MM.1S (cell line): ENCODE results near the gene NPPC.

Source experiments
- DNase-seq: peaks from one replicate; pipeline ENCODE4 v3.0.0-alpha.2; 2015
- H2AFZ ChIP-seq: fragments of 300-600 bp; sonication (generic); 2 replicates; pipeline ENCODE4 v1.6.0; 2016; ENCODE audit warnings: antibody characterized with exemption, low read length
- H3F3A ChIP-seq: fragments of 300-600 bp; sonication (generic); 2 replicates; pipeline ENCODE4 v1.6.1; 2016; ENCODE audit warnings: mild to moderate bottlenecking, antibody characterized with exemption, low read length, moderate library complexity, mixed read lengths; ENCODE audit not compliant: insufficient read depth
- H3K27ac ChIP-seq: fragments of 300-600 bp; sonication (generic); 2 replicates; pipeline ENCODE4 v1.5.1; 2016; ENCODE audit warnings: mild to moderate bottlenecking, low read length
- H3K27me3 ChIP-seq: fragments of 300-600 bp; sonication (generic); replicated peaks from 2 replicates; pipeline ENCODE4 v1.6.0; 2016; ENCODE audit warnings: low read length; ENCODE audit not compliant: insufficient read depth
- H3K36me3 ChIP-seq: fragments of 300-600 bp; sonication (generic); replicated peaks from 2 replicates; pipeline ENCODE4 v1.6.1; 2016; ENCODE audit warnings: mild to moderate bottlenecking, low read length, mixed read lengths; ENCODE audit not compliant: insufficient read depth
- H3K4me1 ChIP-seq: fragments of 300-600 bp; sonication (generic); 2 replicates; pipeline ENCODE4 v1.6.1; 2016; ENCODE audit warnings: low read length, mixed read lengths
- H3K4me2 ChIP-seq: fragments of 300-600 bp; sonication (generic); 2 replicates; pipeline ENCODE4 v1.6.0; 2016; ENCODE audit warnings: low read depth, low read length
- H3K4me3 ChIP-seq: fragments of 300-600 bp; sonication (generic); 2 replicates; pipeline ENCODE4 v1.5.1; 2016; ENCODE audit warnings: low read length, mixed read lengths
- H3K79me2 ChIP-seq: fragments of 300-600 bp; sonication (generic); 2 replicates; pipeline ENCODE4 v1.6.1; 2016; ENCODE audit warnings: mixed run types, low read length, mixed read lengths
- H3K9ac ChIP-seq: fragments of 300-600 bp; sonication (generic); 2 replicates; pipeline ENCODE4 v1.6.1; 2016; ENCODE audit warnings: low read length, mixed read lengths
- H3K9me2 ChIP-seq: fragments of 300-600 bp; sonication (generic); replicated peaks from 2 replicates; pipeline ENCODE4 v1.6.1; 2016; ENCODE audit warnings: mild to moderate bottlenecking, low read length, mixed read lengths; ENCODE audit not compliant: insufficient read depth
- H3K9me3 ChIP-seq: fragments of 300-600 bp; sonication (generic); replicated peaks from 2 replicates; pipeline ENCODE4 v1.6.1; 2016; ENCODE audit warnings: mild to moderate bottlenecking, low read length, mixed read lengths; ENCODE audit not compliant: insufficient read depth
- H4K20me1 ChIP-seq: fragments of 300-600 bp; sonication (generic); 2 replicates; pipeline ENCODE4 v1.6.1; 2016; ENCODE audit warnings: mild to moderate bottlenecking, low read length, moderate library complexity, mixed read lengths; ENCODE audit not compliant: insufficient read depth
- CTCF ChIP-seq: fragments of 300-600 bp; sonication (generic); IDR thresholded peaks from 2 replicates; pipeline ENCODE4 v1.5.1; 2016; ENCODE audit warnings: antibody characterized with exemption, low read length, mixed read lengths
- EZH2 ChIP-seq: fragments of 300-600 bp; sonication (generic); optimal IDR thresholded peaks from 2 replicates; pipeline ENCODE3; 2017; ENCODE audit warnings: low read depth, mild to moderate bottlenecking, antibody characterized with exemption, low read length, mixed read lengths
- EZH2phosphoT487 ChIP-seq: fragments of 300-600 bp; sonication (generic); IDR thresholded peaks from 2 replicates; pipeline ENCODE4 v1.6.1; 2018; ENCODE audit warnings: antibody characterized with exemption, low read length

NPPC gene

DNA sequence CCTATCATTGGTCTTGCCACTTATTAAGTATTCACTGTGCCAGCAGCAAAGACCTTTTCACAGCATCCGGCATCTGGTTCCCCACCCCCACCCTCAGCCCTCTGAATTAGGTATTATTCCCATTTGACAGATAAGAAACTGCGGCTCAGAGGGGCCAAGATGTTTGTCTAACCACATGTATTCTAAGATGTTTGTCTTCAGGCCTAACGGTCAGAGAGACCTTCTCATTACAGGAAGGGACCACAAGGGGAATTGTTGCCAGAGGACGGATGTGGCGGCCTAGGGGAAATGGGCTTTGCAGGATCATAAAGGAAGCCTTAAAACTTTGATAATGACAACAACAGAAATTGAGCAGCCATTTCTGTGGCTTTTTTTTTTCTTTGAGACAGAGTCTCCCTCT, 16.6 kb downstream of the NPPC start:
- Histone ChIP-seq H3F3A (no peaks in the 10 kb centered on the region), H3K9ac (no peak overlapping the region), H3K79me2 (no peaks in the 10 kb centered on the region), H3K4me3 (no peak overlapping the region), H3K9me2 (no peaks in the 10 kb centered on the region), H3K9me3 (no peaks in the 10 kb centered on the region), H4K20me1 (no peaks in the 10 kb centered on the region), H2AFZ (no peak overlapping the region), H3K36me3 (no peaks in the 10 kb centered on the region), H3K27me3 (no peaks in the 10 kb centered on the region), H3K4me2 (no peak overlapping the region), H3K4me1 (0 out of 2 replicates have a peak, but pooled peaks cover 2% of the 10 kb centered on the region), H3K27ac (no peak overlapping the region)
- DNase-seq = no peak
- TF ChIP-seq EZH2phosphoT487 (no peak), EZH2 (no peak)

- TF ChIP-seq EZH2phosphoT487 (no peak), CTCF (no peak), EZH2 (no peak)
- Histone ChIP-seq H3F3A (no peaks in the 10 kb centered on the region), H3K27ac (no peak overlapping the region), H3K79me2 (no peaks in the 10 kb centered on the region), H3K9ac (no peak overlapping the region), H3K27me3 (no peaks in the 10 kb centered on the region), H2AFZ (no peak overlapping the region), H3K9me2 (no peaks in the 10 kb centered on the region), H3K36me3 (no peaks in the 10 kb centered on the region), H3K4me3 (no peak overlapping the region), H4K20me1 (no peaks in the 10 kb centered on the region), H3K9me3 (no peaks in the 10 kb centered on the region), H3K4me2 (no peak overlapping the region), H3K4me1 (0 out of 2 replicates have a peak, but pooled peaks cover 2% of the 10 kb centered on the region)
- DNase-seq = no peak
Measured at GRCh38 chr2:231908584-231908983, 17.6 kb downstream of the NPPC start.

- no peaks in the 10 kb centered on the region for H3K27me3 ChIP-seq
- no peak overlapping the region for H3K4me2 ChIP-seq
- H3F3A ChIP-seq = no peaks in the 10 kb centered on the region
- TF ChIP-seq EZH2 = no peak
- TF ChIP-seq EZH2phosphoT487 = no peak
- TF ChIP-seq CTCF = no peak
- no peak overlapping the region for H3K27ac ChIP-seq
- H3K9me2 ChIP-seq = no peaks in the 10 kb centered on the region
- H3K9ac ChIP-seq = no peak overlapping the region
- 0 out of 2 replicates have a peak, but pooled peaks cover 2% of the 10 kb centered on the region for H3K4me1 ChIP-seq
- no peak overlapping the region for H3K4me3 ChIP-seq
- no peak overlapping the region for H2AFZ ChIP-seq
- H4K20me1 ChIP-seq = no peaks in the 10 kb centered on the region
- H3K79me2 ChIP-seq = no peaks in the 10 kb centered on the region
- no peaks in the 10 kb centered on the region for H3K9me3 ChIP-seq
- H3K36me3 ChIP-seq = no peaks in the 10 kb centered on the region
- DNase-seq = no peak
Measured at GRCh38 chr2:231907765-231908164, 18.4 kb downstream of the NPPC start.

DNA sequence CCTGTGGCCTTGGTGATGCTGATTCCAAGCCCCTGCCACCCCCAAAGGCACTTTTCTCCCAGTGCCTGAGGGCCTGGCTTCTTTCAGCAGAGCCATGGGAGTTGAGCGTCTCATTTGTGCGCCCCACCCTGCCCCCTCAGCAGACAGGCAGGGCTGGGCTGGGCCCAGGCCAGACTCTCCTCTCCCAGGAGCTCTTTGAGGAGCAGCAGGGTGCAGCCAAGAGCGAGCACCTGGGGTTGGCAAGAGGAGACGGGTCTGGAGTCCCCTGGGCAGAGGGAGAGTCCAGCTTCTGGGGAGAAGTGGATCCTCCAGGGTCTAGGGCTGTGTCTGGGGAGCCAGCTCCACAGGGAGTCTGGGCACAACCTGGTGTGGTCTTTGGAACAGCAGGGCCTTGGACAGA, 21.2 kb downstream of the NPPC start:
- no peak overlapping the region for H3K4me3 ChIP-seq
- H3K9ac ChIP-seq = no peak overlapping the region
- no peaks in the 10 kb centered on the region for H3K27me3 ChIP-seq
- H3K9me3 ChIP-seq = no peaks in the 10 kb centered on the region
- H2AFZ ChIP-seq = no peak overlapping the region
- H3K36me3 ChIP-seq = no peaks in the 10 kb centered on the region
- H4K20me1 ChIP-seq = no peaks in the 10 kb centered on the region
- no peaks in the 10 kb centered on the region for H3F3A ChIP-seq
- H3K79me2 ChIP-seq = no peaks in the 10 kb centered on the region
- H3K4me2 ChIP-seq = no peak overlapping the region
- TF ChIP-seq CTCF (no peak), EZH2phosphoT487 (no peak), EZH2 (no peak)
- H3K9me2 ChIP-seq = no peaks in the 10 kb centered on the region
- no peak for DNase-seq
- H3K4me1 ChIP-seq = 0 out of 2 replicates have a peak, but pooled peaks cover 6% of the 10 kb centered on the region
- no peak overlapping the region for H3K27ac ChIP-seq
